Uterus (tissue), 4 donors: ENCODE measurements around the gene SMC6. TPM values are rescaled to one million over a fixed set of nuclear protein-coding genes. Genes with fewer than 3 reads are reported as not detected.

Experiments used
- DNase-seq, 2 donors: peaks; one replicate each; pipeline ENCODE4 v3.0.0-alpha.2; 2019 to 2020
- H3K27ac ChIP-seq, 2 donors: fragments of 200-600 bp; sonication (generic); 1 replicate in 1 of 2; 2 replicates in 1 of 2; pipeline ENCODE4 v1.5.1; 2016 to 2018
- H3K27me3 ChIP-seq, 2 donors: fragments of 200-600 bp; sonication (generic); one replicate each; pipeline ENCODE4 v1.5.1; 2018 to 2019; ENCODE audit warnings: control low read depth in 1 of 2
- H3K36me3 ChIP-seq, 2 donors: fragments of 200-600 bp; sonication (generic); one replicate each; pipeline ENCODE4 v1.5.1; 2019; ENCODE audit warnings: control low read depth in 1 of 2
- H3K4me1 ChIP-seq, 2 donors: fragments of 200-600 bp; sonication (generic); one replicate each; pipeline ENCODE4 v1.5.1; 2018 to 2019; ENCODE audit warnings: control low read depth in 1 of 2
- H3K4me3 ChIP-seq, 2 donors: fragments of 200-600 bp; sonication (generic); 1 replicate in 1 of 2; 2 replicates in 1 of 2; pipeline ENCODE4 v1.5.1; 2018 to 2019; ENCODE audit warnings: mild to moderate bottlenecking in 1 of 2
- H3K9me3 ChIP-seq, 2 donors: fragments of 200-600 bp; sonication (generic); one replicate each; pipeline ENCODE4 v1.5.1; 2019; ENCODE audit warnings: control low read depth in 1 of 2
- POLR2A ChIP-seq, 2 donors: fragments of 450-650 bp; IDR thresholded peaks; one replicate each; pipeline ENCODE4 v1.6.1; 2016; ENCODE audit warnings: antibody characterized with exemption in 2 of 2, mild to moderate bottlenecking in 1 of 2, moderate library complexity in 1 of 2
- intact Hi-C: fragments of 100-400 bp; cut with DNase I; formaldehyde crosslinking; loops from one replicate; pipeline ENCODE4 v1.15.1; 2023; ENCODE audit warnings: low total_unique reads
- total RNA-seq, 4 donors: library from RNA; depleted of rRNA in 3 of 4; stranded (reverse); fragments of >200 nt in 3 of 4; gene quantifications; one replicate each; pipeline versions ENCODE4 v1.1.0 to v1.2.4, GENCODE V29; 2014 to 2023
- TF ChIP-seq, protein P1 (sequence below), 4 experiments: fragments of 200-600 bp in 2 of 4; fragments of 450-650 bp in 2 of 4; sonication (generic) in 2 of 4; IDR thresholded peaks; one replicate each; pipeline ENCODE4 v1.5.1; 2016 to 2019; ENCODE audit warnings: antibody characterized with exemption in 4 of 4, mild to moderate bottlenecking in 2 of 4, moderate library complexity in 1 of 4
- donor health status: DM: yes; HTN: yes; CAD: no.

SMC6 gene
- 10 to 100 TPM in 2 of 4 donors, 1 to 10 TPM in 2; 7.4 to 49.4 (median 15.5) TPM for total RNA-seq

- Histone ChIP-seq H3K27me3 (no peaks in the 10 kb centered on the region), H3K36me3 (no peaks in the 10 kb centered on the region), H3K9me3 (no peaks in the 10 kb centered on the region), H3K4me1 (peaks cover 4 to 8% of the 10 kb centered on the region in 2 donors), H3K27ac (peak within 1 kb of the TSS; percentile 95 to 99), H3K4me3 (peak within 1 kb of the TSS; percentile 76 to 94)
- peak; percentile 85 to 89 for DNase-seq
- TF ChIP-seq, protein P1, sequence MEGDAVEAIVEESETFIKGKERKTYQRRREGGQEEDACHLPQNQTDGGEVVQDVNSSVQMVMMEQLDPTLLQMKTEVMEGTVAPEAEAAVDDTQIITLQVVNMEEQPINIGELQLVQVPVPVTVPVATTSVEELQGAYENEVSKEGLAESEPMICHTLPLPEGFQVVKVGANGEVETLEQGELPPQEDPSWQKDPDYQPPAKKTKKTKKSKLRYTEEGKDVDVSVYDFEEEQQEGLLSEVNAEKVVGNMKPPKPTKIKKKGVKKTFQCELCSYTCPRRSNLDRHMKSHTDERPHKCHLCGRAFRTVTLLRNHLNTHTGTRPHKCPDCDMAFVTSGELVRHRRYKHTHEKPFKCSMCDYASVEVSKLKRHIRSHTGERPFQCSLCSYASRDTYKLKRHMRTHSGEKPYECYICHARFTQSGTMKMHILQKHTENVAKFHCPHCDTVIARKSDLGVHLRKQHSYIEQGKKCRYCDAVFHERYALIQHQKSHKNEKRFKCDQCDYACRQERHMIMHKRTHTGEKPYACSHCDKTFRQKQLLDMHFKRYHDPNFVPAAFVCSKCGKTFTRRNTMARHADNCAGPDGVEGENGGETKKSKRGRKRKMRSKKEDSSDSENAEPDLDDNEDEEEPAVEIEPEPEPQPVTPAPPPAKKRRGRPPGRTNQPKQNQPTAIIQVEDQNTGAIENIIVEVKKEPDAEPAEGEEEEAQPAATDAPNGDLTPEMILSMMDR (IDR thresholded peaks at IDR 0.05) = no peak
- TF ChIP-seq POLR2A (IDR thresholded peaks at IDR 0.05) = no peak
- intact Hi-C loops = no loop called here
Observed at GRCh38 chr2:17753803-17754663, at the start of gene SMC6, which contains the start of gene GEN1. SMC6 (minus strand) TSS chr2:17753810; CDS start chr2:17745946, 7,864 bp downstream. GEN1 (plus strand) TSS chr2:17754138; CDS start chr2:17759944, 5,806 bp downstream.

- Histone ChIP-seq H3K4me3 (no peak overlapping the region), H3K4me1 (no peaks in the 10 kb centered on the region), H3K36me3 (no peaks in the 10 kb centered on the region), H3K9me3 (no peaks in the 10 kb centered on the region), H3K27ac (no peak overlapping the region), H3K27me3 (no peaks in the 10 kb centered on the region)
- DNase-seq = no peak
- no peak for TF ChIP-seq POLR2A (IDR thresholded peaks at IDR 0.05)
- TF ChIP-seq, protein P1 (IDR thresholded peaks at IDR 0.05) = no peak
- intact Hi-C loops = no loop called here
Observed at GRCh38 chr2:17800693-17801458, 47.3 kb upstream of the SMC6 start.

- TF ChIP-seq POLR2A (IDR thresholded peaks at IDR 0.05) = no peak
- TF ChIP-seq, protein P1 (IDR thresholded peaks at IDR 0.05) = no peak
- H3K4me3 ChIP-seq = no peak overlapping the region
- no peaks in the 10 kb centered on the region for H3K4me1 ChIP-seq
- H3K27ac ChIP-seq = no peak overlapping the region
- intact Hi-C loops = no loop called here
- no peak for DNase-seq
- no peaks in the 10 kb centered on the region for H3K9me3 ChIP-seq
- no peaks in the 10 kb centered on the region for H3K27me3 ChIP-seq
- no peaks in the 10 kb centered on the region for H3K36me3 ChIP-seq
Observed at GRCh38 chr2:17800219-17800618, 46.6 kb upstream of the SMC6 start.

DNA sequence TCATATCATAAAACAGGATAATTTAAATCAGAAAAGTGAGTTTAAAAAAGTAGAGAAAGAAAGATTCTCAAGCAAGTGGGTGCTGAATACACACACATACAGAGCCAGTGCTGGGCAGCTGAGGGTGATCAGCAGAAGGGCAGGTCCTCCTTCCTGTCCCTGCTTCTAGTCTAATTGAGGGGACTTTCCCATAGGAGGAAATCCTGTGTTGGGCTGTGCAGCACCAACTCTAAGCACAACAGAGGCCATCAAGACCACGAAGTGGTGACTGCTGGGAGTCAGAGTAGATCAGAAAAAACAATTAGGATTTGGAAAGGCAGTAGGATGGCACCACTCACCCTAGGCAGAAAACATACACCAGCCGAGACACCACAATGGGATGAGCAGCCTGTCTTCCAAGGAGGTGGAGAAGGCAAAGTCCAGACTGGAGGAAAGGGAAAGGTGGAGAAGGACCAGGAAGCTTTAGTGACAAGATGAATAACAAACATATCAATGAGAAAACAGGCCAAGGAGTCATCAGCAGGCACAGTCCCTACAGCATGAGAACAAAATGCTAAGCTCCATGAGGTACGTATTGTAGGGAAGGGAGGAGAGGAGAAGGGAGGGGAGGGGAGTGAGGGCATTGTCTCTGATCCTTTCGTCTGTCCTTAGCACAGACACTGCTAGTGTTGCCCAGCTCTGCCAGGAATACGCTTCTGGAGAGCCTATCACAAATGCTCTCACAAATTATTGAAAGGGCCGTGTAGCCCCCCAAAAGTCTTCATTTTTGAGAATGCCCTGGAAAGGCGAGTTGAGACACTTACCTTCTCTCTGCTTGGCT is 45.9 kb upstream of the SMC6 start:
- intact Hi-C loops = no loop called here
- Histone ChIP-seq H3K4me1 (no peaks in the 10 kb centered on the region), H3K27me3 (no peaks in the 10 kb centered on the region), H3K9me3 (no peaks in the 10 kb centered on the region), H3K27ac (no peak overlapping the region), H3K36me3 (no peaks in the 10 kb centered on the region), H3K4me3 (no peak overlapping the region)
- no peak for DNase-seq
- TF ChIP-seq, protein P1 (IDR thresholded peaks at IDR 0.05) = no peak
